ENCODE measurements around the gene CCNL2.

The CCNL2 gene

GRCh38 chr1:1398677-1399186 is 403 bp downstream of the CCNL2 start:
- Histone ChIP-seq H3K36me3 (ENCODE audit: insufficient read depth, low read length) (peaks cover 46% of the 10 kb centered on the region; the same call in 1 of the 2 replicates), H4K20me1 (ENCODE audit: insufficient read depth, low read length, poor library complexity, severe bottlenecking) (peaks cover 44% of the 10 kb centered on the region), H2AFZ (ENCODE audit: low read length) (peak overlapping the region; percentile 88), H3K4me3 (ENCODE audit: low read length, poor library complexity, severe bottlenecking) (peak overlapping the region; percentile 87), H3K9me3 (ENCODE audit: insufficient read depth, low read depth, low read length) (no peaks in the 10 kb centered on the region), H3K4me1 (ENCODE audit: insufficient read depth, low read length, poor library complexity, severe bottlenecking) (peaks cover 37% of the 10 kb centered on the region), H3K4me2 (ENCODE audit: low read depth, low read length, poor library complexity, severe bottlenecking) (peak overlapping the region; percentile 98), H3K79me2 (ENCODE audit: insufficient read depth, low read length) (peaks cover 82% of the 10 kb centered on the region), H3K9me2 (replicated peaks; ENCODE audit: low read depth, low read length) (no peaks in the 10 kb centered on the region), H3K9ac (ENCODE audit: low read depth, low read length, poor library complexity, severe bottlenecking) (peak overlapping the region; percentile 92), H3K27me3 (ENCODE audit: insufficient read depth, low read length, poor library complexity, severe bottlenecking) (peaks cover 6% of the 10 kb centered on the region), H3F3A (ENCODE audit: low read depth) (no peaks in the 10 kb centered on the region)
- TF ChIP-seq CTCF (conservative IDR thresholded peaks at IDR 0.05; ENCODE audit: low read length) (no peak), EZH2phosphoT487 (IDR thresholded peaks at IDR 0.05; ENCODE audit: borderline replicate concordance) (no peak)

GRCh38 chr1:1397839-1398523 is 1.2 kb downstream of the CCNL2 start:
- H3K4me1 ChIP-seq (ENCODE audit: insufficient read depth, low read length, poor library complexity, severe bottlenecking): peaks cover 37% of the 10 kb centered on the region
- H3K9me3 ChIP-seq (ENCODE audit: insufficient read depth, low read depth, low read length): no peaks in the 10 kb centered on the region
- peaks cover 86% of the 10 kb centered on the region for H3K79me2 ChIP-seq (ENCODE audit: insufficient read depth, low read length)
- no peaks in the 10 kb centered on the region for H3F3A ChIP-seq (ENCODE audit: low read depth)
- peaks cover 44% of the 10 kb centered on the region for H4K20me1 ChIP-seq (ENCODE audit: insufficient read depth, low read length, poor library complexity, severe bottlenecking)
- H3K9ac ChIP-seq (ENCODE audit: low read depth, low read length, poor library complexity, severe bottlenecking): peak overlapping the region; percentile 92
- TF ChIP-seq CTCF (conservative IDR thresholded peaks at IDR 0.05; ENCODE audit: low read length) (no peak), EZH2phosphoT487 (IDR thresholded peaks at IDR 0.05; ENCODE audit: borderline replicate concordance) (no peak)
- H3K4me3 ChIP-seq (ENCODE audit: low read length, poor library complexity, severe bottlenecking): peak overlapping the region; percentile 87
- H3K36me3 ChIP-seq (ENCODE audit: insufficient read depth, low read length): peaks cover 49% of the 10 kb centered on the region; the same call in 1 of the 2 replicates
- H2AFZ ChIP-seq (ENCODE audit: low read length): no peak overlapping the region
- H3K27me3 ChIP-seq (ENCODE audit: insufficient read depth, low read length, poor library complexity, severe bottlenecking): peaks cover 6% of the 10 kb centered on the region
- H3K4me2 ChIP-seq (ENCODE audit: low read depth, low read length, poor library complexity, severe bottlenecking): peak overlapping the region; percentile 98
- no peaks in the 10 kb centered on the region for H3K9me2 ChIP-seq (replicated peaks; ENCODE audit: low read depth, low read length)

- Histone ChIP-seq H3F3A (ENCODE audit: low read depth) (peaks cover 4% of the 10 kb centered on the region; the same call in 1 of the 2 replicates), H3K4me3 (ENCODE audit: low read length, poor library complexity, severe bottlenecking) (no peak overlapping the region), H3K36me3 (ENCODE audit: insufficient read depth, low read length) (peaks cover 60% of the 10 kb centered on the region; the same call in 1 of the 2 replicates), H3K9me3 (ENCODE audit: insufficient read depth, low read depth, low read length) (no peaks in the 10 kb centered on the region), H3K4me1 (ENCODE audit: insufficient read depth, low read length, poor library complexity, severe bottlenecking) (peaks cover 19% of the 10 kb centered on the region), H4K20me1 (ENCODE audit: insufficient read depth, low read length, poor library complexity, severe bottlenecking) (peaks cover 26% of the 10 kb centered on the region), H3K9ac (ENCODE audit: low read depth, low read length, poor library complexity, severe bottlenecking) (no peak overlapping the region), H3K79me2 (ENCODE audit: insufficient read depth, low read length) (peaks cover 70% of the 10 kb centered on the region), H2AFZ (ENCODE audit: low read length) (no peak overlapping the region), H3K9me2 (replicated peaks; ENCODE audit: low read depth, low read length) (no peaks in the 10 kb centered on the region), H3K27me3 (ENCODE audit: insufficient read depth, low read length, poor library complexity, severe bottlenecking) (peaks cover 6% of the 10 kb centered on the region), H3K4me2 (ENCODE audit: low read depth, low read length, poor library complexity, severe bottlenecking) (peak overlapping the region; percentile 27)
- TF ChIP-seq CTCF (conservative IDR thresholded peaks at IDR 0.05; ENCODE audit: low read length): no peak
- no peak for TF ChIP-seq EZH2phosphoT487 (IDR thresholded peaks at IDR 0.05; ENCODE audit: borderline replicate concordance)
Observed at GRCh38 chr1:1395166-1395565, 4.0 kb downstream of the CCNL2 start.
